Neural progenitor cell (in vitro differentiated cells): ENCODE measurements around the gene PACC1.

Source experiments
- EZH2 ChIP-seq: fragments of 200-600 bp; sonication (generic); IDR thresholded peaks from 2 replicates; pipeline ENCODE4 v1.6.1; 2017; ENCODE audit warnings: antibody characterized with exemption, mild to moderate bottlenecking, moderate library complexity
- TF ChIP-seq, protein P1 (sequence below): fragments of 200-600 bp; sonication (generic); IDR thresholded peaks from 2 replicates; pipeline ENCODE4 v1.5.1; 2017; ENCODE audit warnings: antibody characterized with exemption, mild to moderate bottlenecking

DNA sequence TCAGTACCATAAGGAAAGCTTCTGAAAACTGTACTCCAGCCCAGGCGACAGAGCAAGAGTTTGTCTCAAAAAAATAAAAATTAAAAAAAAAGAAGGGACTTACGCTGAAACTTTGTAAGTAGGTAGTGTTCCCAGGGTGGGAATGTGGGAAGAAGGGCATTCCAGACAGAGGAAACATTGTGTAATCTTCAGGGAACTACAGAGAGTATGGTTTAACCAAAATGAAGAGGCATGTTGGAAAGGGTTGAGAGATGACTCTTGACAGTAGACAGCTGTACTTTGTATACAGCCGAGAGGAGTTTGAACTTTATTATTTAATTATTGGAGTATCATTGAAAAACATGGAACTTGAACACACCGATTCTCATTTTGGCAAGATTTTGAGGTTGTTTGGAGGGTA lies 86.4 kb downstream of the PACC1 start:
- no peak for TF ChIP-seq EZH2
- TF ChIP-seq, protein P1, sequence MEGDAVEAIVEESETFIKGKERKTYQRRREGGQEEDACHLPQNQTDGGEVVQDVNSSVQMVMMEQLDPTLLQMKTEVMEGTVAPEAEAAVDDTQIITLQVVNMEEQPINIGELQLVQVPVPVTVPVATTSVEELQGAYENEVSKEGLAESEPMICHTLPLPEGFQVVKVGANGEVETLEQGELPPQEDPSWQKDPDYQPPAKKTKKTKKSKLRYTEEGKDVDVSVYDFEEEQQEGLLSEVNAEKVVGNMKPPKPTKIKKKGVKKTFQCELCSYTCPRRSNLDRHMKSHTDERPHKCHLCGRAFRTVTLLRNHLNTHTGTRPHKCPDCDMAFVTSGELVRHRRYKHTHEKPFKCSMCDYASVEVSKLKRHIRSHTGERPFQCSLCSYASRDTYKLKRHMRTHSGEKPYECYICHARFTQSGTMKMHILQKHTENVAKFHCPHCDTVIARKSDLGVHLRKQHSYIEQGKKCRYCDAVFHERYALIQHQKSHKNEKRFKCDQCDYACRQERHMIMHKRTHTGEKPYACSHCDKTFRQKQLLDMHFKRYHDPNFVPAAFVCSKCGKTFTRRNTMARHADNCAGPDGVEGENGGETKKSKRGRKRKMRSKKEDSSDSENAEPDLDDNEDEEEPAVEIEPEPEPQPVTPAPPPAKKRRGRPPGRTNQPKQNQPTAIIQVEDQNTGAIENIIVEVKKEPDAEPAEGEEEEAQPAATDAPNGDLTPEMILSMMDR, result no peak
